ENCODE results near the gene MARK4. TPM values are rescaled to one million over a fixed set of nuclear protein-coding genes. Genes with fewer than 3 reads are reported as not detected.
"Not testable (repeated sequence)": the region's sequence is repeated elsewhere in the genome, so short reads cannot be mapped to it uniquely, and the experiment has no call there.

MARK4 gene
- total and polyA plus RNA-seq, 8 donors: 8.8 to 120 (median 18.4) TPM

DNA sequence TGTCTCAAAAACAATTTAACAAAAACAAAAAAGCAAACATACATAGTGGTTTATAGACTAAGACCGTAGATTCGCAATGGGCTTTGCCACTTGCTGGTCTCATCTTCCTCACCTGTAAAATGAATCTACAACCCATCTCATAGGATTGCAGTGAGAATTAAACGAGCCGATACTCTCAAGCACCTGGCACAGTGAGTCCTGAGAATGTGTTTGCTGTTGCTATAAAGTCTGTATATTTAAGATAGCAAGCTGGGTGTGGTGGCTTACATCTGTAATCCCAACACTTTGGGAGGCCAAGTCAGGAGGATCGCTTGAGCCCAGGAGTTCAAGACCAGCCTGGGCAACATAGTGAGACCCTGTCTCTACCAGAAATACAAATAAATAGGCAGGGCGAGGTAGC lies 28.3 kb upstream of the MARK4 start:
- peaks cover 0 to 8% (median under 1%) of the 10 kb centered on the region in 4 donors for H3K4me1 ChIP-seq
- H3K27ac ChIP-seq: no peak overlapping the region
- no peak overlapping the region for H3K4me3 ChIP-seq
- no peaks in the 10 kb centered on the region for H3K9me3 ChIP-seq
- DNase-seq: no peak
- intact Hi-C loops (cut with DNase I; ENCODE audit: low total_unique reads): no loop called here
- WGBS, 5 donors: 52 to 81% (median 72%) methylated on average over 6 of the region's 6 CpGs
- H3K27me3 ChIP-seq: peaks cover 0 to 68% (median 3%) of the 10 kb centered on the region in 3 donors
- no peaks in the 10 kb centered on the region for H3K36me3 ChIP-seq
- no peak for TF ChIP-seq EP300 (IDR thresholded peaks at IDR 0.05)
- no peak for TF ChIP-seq POLR2A (IDR thresholded peaks at IDR 0.05)
- TF ChIP-seq, protein P1, sequence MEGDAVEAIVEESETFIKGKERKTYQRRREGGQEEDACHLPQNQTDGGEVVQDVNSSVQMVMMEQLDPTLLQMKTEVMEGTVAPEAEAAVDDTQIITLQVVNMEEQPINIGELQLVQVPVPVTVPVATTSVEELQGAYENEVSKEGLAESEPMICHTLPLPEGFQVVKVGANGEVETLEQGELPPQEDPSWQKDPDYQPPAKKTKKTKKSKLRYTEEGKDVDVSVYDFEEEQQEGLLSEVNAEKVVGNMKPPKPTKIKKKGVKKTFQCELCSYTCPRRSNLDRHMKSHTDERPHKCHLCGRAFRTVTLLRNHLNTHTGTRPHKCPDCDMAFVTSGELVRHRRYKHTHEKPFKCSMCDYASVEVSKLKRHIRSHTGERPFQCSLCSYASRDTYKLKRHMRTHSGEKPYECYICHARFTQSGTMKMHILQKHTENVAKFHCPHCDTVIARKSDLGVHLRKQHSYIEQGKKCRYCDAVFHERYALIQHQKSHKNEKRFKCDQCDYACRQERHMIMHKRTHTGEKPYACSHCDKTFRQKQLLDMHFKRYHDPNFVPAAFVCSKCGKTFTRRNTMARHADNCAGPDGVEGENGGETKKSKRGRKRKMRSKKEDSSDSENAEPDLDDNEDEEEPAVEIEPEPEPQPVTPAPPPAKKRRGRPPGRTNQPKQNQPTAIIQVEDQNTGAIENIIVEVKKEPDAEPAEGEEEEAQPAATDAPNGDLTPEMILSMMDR (IDR thresholded peaks at IDR 0.05): no peak
- no peak for TF ChIP-seq POLR2AphosphoS5 (IDR thresholded peaks at IDR 0.05)

DNA sequence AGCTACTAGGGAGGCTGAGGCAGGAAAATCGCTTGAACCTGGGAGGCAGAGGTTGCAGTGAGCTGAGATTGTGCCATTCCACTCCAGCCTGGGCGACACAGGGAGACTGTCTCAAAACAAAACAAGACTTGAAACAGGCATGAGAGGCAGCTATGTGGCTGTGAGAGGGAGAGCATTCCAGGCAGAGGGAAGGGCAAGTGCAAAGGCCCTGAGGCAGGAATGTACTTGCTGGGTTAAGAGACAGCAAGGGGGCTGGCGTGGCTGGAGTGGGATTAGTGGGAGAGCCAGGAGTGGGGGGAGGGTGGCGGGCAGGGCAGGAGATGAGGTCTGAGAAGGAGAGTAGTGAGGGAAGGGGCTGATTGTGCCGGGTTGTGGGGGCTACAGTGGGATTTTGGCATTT lies 27.2 kb upstream of the MARK4 start:
- WGBS, 5 donors: 85 to 94% (median 92%) methylated on average over 5 of the region's 5 CpGs

DNA sequence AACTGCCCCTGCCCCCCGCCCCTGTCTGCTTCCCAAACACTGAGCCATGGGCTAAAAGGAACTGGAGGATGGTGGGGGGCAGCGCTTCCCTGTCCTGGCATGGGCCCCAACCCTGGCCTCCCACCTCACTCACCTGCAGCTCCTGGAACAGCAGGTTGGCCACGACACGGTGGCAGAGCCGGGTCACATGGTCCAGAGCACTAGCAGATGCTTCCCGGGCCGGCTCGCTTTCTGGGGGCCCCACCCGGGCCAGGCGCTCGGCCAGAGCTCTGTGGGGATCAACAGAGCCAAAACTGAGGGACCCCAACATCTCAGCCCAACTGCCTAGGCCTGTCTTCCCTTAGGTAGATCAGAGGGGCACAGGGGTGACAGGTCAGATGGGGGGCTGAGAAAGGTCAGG lies 26.4 kb upstream of the MARK4 start:
- Histone ChIP-seq H3K4me1 (peaks cover 0 to 5% (median 0%) of the 10 kb centered on the region in 4 donors), H3K4me3 (no peak overlapping the region), H3K9me3 (no peaks in the 10 kb centered on the region), H3K27me3 (peaks cover 0 to 51% (median 0%) of the 10 kb centered on the region in 3 donors), H3K36me3 (no peaks in the 10 kb centered on the region), H3K27ac (no peak overlapping the region)
- intact Hi-C loops (cut with DNase I; ENCODE audit: low total_unique reads): no loop called here
- no peak for DNase-seq
- TF ChIP-seq, protein P1 (IDR thresholded peaks at IDR 0.05): no peak
- TF ChIP-seq EP300 (IDR thresholded peaks at IDR 0.05) (no peak), POLR2A (IDR thresholded peaks at IDR 0.05) (no peak), POLR2AphosphoS5 (IDR thresholded peaks at IDR 0.05) (no peak)
- 47 to 67% (median 52%) methylated on average over 10 to 11 of the region's 11 CpGs for WGBS, 5 donors

More for the DNA sequence above, 27.2 kb upstream of the MARK4 start:
- Histone ChIP-seq H3K9me3 (no peaks in the 10 kb centered on the region), H3K27ac (no peak overlapping the region), H3K4me1 (peaks cover 0 to 5% (median 0%) of the 10 kb centered on the region in 4 donors), H3K4me3 (no peak overlapping the region), H3K27me3 (peaks cover 0 to 57% (median 0%) of the 10 kb centered on the region in 3 donors), H3K36me3 (no peaks in the 10 kb centered on the region)
- intact Hi-C loops (cut with DNase I; ENCODE audit: low total_unique reads): no loop called here
- TF ChIP-seq EP300 (IDR thresholded peaks at IDR 0.05) (no peak), POLR2AphosphoS5 (IDR thresholded peaks at IDR 0.05) (no peak)
- DNase-seq: no peak

DNA sequence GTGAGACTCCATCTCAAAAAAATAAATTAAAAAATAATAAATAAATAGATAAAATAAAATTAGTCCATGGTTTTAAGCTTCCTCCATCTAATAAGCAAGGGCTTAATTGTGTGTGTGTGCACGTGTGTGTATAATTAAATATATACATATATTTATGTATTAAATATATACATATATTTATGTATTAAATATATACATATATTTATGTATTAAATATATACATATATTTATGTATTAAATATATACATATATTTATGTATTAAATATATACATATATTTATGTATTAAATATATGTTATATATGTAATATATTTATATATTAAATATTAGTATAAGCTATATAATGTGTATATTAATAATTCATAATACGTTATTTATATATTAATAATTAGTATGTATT lies 22.0 kb upstream of the MARK4 start:
- H3K4me1 ChIP-seq; intact Hi-C loops (cut with DNase I; ENCODE audit: low total_unique reads): not testable (repeated sequence)

DNA sequence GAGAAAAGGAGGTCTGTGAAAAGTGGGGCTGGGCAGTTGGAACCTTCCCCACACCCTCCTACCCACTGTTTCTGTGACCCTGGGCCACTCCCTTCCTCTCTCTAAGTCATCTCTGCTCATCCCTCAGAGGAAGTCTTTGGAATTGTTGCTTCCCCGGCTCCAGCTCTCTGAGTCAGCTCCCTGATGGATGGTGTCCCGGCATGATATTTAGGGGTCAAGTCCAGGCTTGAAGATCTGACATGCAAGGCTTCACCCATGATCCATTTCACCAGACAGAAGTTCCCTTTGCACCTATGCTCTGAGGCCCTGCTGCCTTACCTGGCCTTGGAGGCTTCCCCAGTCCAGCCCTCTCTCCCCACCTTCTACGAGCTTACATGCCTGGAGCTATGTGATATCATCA lies 19.2 kb upstream of the MARK4 start:
- no peak for TF ChIP-seq POLR2A (IDR thresholded peaks at IDR 0.05)
- TF ChIP-seq, protein P1 (IDR thresholded peaks at IDR 0.05): no peak
- TF ChIP-seq POLR2AphosphoS5 (IDR thresholded peaks at IDR 0.05): no peak
- no peak for TF ChIP-seq EP300 (IDR thresholded peaks at IDR 0.05)
- Histone ChIP-seq H3K4me1 (peaks cover 0 to 11% (median 0%) of the 10 kb centered on the region in 4 donors), H3K9me3 (no peaks in the 10 kb centered on the region), H3K27me3 (peaks cover 6 to 53% (median 19%) of the 10 kb centered on the region in 3 donors), H3K27ac (no peak overlapping the region), H3K4me3 (no peak overlapping the region), H3K36me3 (no peaks in the 10 kb centered on the region)
- DNase-seq: no peak
- WGBS, 5 donors: 65 to 85% (median 70%) methylated on average over 3 of the region's 3 CpGs
- intact Hi-C loops (cut with DNase I; ENCODE audit: low total_unique reads): no loop called here

More for the DNA sequence above, 22.0 kb upstream of the MARK4 start:
- H3K9me3 ChIP-seq, H3K27ac ChIP-seq, H3K36me3 ChIP-seq, H3K4me3 ChIP-seq, DNase-seq: not testable (repeated sequence)
- peaks cover 0 to 40% (median 7%) of the 10 kb centered on the region in 3 donors for H3K27me3 ChIP-seq
- WGBS, 5 donors: 85 to 93% (median 88%) methylated on average over 2 of the region's 2 CpGs
